Measurements from ENCODE around the gene NEURL1. TPM values are rescaled to one million over a fixed set of nuclear protein-coding genes. Genes with fewer than 3 reads are reported as not detected.

NEURL1 gene
- total RNA-seq, 2 experiments from 2014 or later: 0.47 TPM; not detected in 1

GRCh38 chr10:103580430-103580829, 86.9 kb downstream of the NEURL1 start:
- no peaks in the 10 kb centered on the region for H3K79me2 ChIP-seq (ENCODE audit: insufficient read depth, low read depth, low read length)
- no peak overlapping the region for H3K27ac ChIP-seq (ENCODE audit: low read depth, low read length, poor library complexity, severe bottlenecking)
- no peaks in the 10 kb centered on the region for H4K20me1 ChIP-seq (ENCODE audit: insufficient read depth, low read length)
- H3K4me1 ChIP-seq (ENCODE audit: insufficient read depth, low read length, poor library complexity, severe bottlenecking): peaks cover 9% of the 10 kb centered on the region
- H3K9me3 ChIP-seq (ENCODE audit: low read length): no peaks in the 10 kb centered on the region
- ChIA-PET POLR2A (no interaction called here), CTCF (ENCODE audit: unreplicated experiment) (no interaction called here)
- TF ChIP-seq, protein P1, sequence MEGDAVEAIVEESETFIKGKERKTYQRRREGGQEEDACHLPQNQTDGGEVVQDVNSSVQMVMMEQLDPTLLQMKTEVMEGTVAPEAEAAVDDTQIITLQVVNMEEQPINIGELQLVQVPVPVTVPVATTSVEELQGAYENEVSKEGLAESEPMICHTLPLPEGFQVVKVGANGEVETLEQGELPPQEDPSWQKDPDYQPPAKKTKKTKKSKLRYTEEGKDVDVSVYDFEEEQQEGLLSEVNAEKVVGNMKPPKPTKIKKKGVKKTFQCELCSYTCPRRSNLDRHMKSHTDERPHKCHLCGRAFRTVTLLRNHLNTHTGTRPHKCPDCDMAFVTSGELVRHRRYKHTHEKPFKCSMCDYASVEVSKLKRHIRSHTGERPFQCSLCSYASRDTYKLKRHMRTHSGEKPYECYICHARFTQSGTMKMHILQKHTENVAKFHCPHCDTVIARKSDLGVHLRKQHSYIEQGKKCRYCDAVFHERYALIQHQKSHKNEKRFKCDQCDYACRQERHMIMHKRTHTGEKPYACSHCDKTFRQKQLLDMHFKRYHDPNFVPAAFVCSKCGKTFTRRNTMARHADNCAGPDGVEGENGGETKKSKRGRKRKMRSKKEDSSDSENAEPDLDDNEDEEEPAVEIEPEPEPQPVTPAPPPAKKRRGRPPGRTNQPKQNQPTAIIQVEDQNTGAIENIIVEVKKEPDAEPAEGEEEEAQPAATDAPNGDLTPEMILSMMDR (conservative IDR thresholded peaks at IDR 0.05; ENCODE audit: low read length): no peak
- TF ChIP-seq EZH2phosphoT487 (IDR thresholded peaks at IDR 0.05; ENCODE audit: borderline replicate concordance, low read depth, low read length): no peak
- DNase-seq (ENCODE audit: low spot score): no peak
- H2AFZ ChIP-seq (ENCODE audit: low read length): no peak overlapping the region
- no TSS peak for BruUV-seq (replicated peaks)
- intact Hi-C loops (cut with micrococcal nuclease; ENCODE audit: unreplicated experiment): no loop called here
- no peaks in the 10 kb centered on the region for H3K36me3 ChIP-seq (ENCODE audit: insufficient read depth, low read length)
- H3K9me2 ChIP-seq (ENCODE audit: insufficient read depth, low read length): no peaks in the 10 kb centered on the region
- H3K4me3 ChIP-seq (ENCODE audit: low read depth, low read length, poor library complexity, severe bottlenecking): no peak overlapping the region
- no peak overlapping the region for H3K4me2 ChIP-seq (ENCODE audit: low read length)

DNA sequence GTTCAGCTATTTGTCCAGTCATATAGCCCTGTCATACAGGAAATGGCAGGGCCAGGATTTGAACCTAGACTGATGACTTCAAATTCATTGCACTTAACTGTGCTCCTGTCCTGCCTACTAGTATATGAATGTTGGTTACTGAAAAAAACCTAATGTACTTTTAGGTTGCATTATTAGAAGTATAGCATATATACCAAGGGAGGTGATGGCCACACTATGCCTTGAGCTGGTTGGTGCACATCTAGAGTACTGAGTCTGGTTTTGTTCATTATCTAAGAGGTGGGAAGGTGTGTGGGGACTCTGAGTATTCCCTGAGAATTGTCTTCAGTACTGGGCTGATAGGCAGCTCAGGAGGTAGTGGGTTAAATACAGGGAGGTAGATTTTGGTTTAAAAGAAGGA, 88.0 kb downstream of the NEURL1 start:
- TF ChIP-seq, protein P1 (conservative IDR thresholded peaks at IDR 0.05; ENCODE audit: low read length): no peak
- no peak for TF ChIP-seq EZH2phosphoT487 (IDR thresholded peaks at IDR 0.05; ENCODE audit: borderline replicate concordance, low read depth, low read length)
- Histone ChIP-seq H3K79me2 (ENCODE audit: insufficient read depth, low read depth, low read length) (no peaks in the 10 kb centered on the region), H2AFZ (ENCODE audit: low read length) (no peak overlapping the region), H3K36me3 (ENCODE audit: insufficient read depth, low read length) (no peaks in the 10 kb centered on the region), H3K9me2 (ENCODE audit: insufficient read depth, low read length) (no peaks in the 10 kb centered on the region), H3K27ac (ENCODE audit: low read depth, low read length, poor library complexity, severe bottlenecking) (no peak overlapping the region), H3K9me3 (ENCODE audit: low read length) (no peaks in the 10 kb centered on the region), H3K4me2 (ENCODE audit: low read length) (no peak overlapping the region), H3K4me1 (ENCODE audit: insufficient read depth, low read length, poor library complexity, severe bottlenecking) (peaks cover 9% of the 10 kb centered on the region), H4K20me1 (ENCODE audit: insufficient read depth, low read length) (no peaks in the 10 kb centered on the region), H3K4me3 (ENCODE audit: low read depth, low read length, poor library complexity, severe bottlenecking) (no peak overlapping the region)
- DNase-seq (ENCODE audit: low spot score): no peak
- CTCF ChIA-PET (ENCODE audit: unreplicated experiment): no interaction called here
- POLR2A ChIA-PET: no interaction called here
- no TSS peak for BruUV-seq (replicated peaks)
- intact Hi-C loops (cut with micrococcal nuclease; ENCODE audit: unreplicated experiment): no loop called here

- Histone ChIP-seq H3K4me3 (ENCODE audit: low read depth, low read length, poor library complexity, severe bottlenecking) (no peak overlapping the region), H3K4me2 (ENCODE audit: low read length) (no peak overlapping the region), H3K4me1 (ENCODE audit: insufficient read depth, low read length, poor library complexity, severe bottlenecking) (peaks cover 9% of the 10 kb centered on the region), H3K36me3 (ENCODE audit: insufficient read depth, low read length) (no peaks in the 10 kb centered on the region), H2AFZ (ENCODE audit: low read length) (no peak overlapping the region), H3K9me3 (ENCODE audit: low read length) (no peaks in the 10 kb centered on the region), H4K20me1 (ENCODE audit: insufficient read depth, low read length) (no peaks in the 10 kb centered on the region), H3K27ac (ENCODE audit: low read depth, low read length, poor library complexity, severe bottlenecking) (no peak overlapping the region), H3K79me2 (ENCODE audit: insufficient read depth, low read depth, low read length) (no peaks in the 10 kb centered on the region), H3K9me2 (ENCODE audit: insufficient read depth, low read length) (no peaks in the 10 kb centered on the region)
- POLR2A ChIA-PET: no interaction called here
- BruUV-seq (replicated peaks): no TSS peak
- no peak for DNase-seq (ENCODE audit: low spot score)
- intact Hi-C loops (cut with micrococcal nuclease; ENCODE audit: unreplicated experiment): no loop called here
- TF ChIP-seq, protein P1 (conservative IDR thresholded peaks at IDR 0.05; ENCODE audit: low read length): no peak
- TF ChIP-seq EZH2phosphoT487 (IDR thresholded peaks at IDR 0.05; ENCODE audit: borderline replicate concordance, low read depth, low read length): no peak
- CTCF ChIA-PET (ENCODE audit: unreplicated experiment): no interaction called here
These were observed 89.0 kb downstream of the NEURL1 start for GRCh38 chr10:103582331-103583123.
